Keratinocyte (primary cell): ENCODE measurements around the gene ABO. TPM values are rescaled to one million over a fixed set of nuclear protein-coding genes. Genes with fewer than 3 reads are reported as not detected.
"Not testable (repeated sequence)": the region's sequence is repeated elsewhere in the genome, so short reads cannot be mapped to it uniquely, and the experiment has no call there.

Source experiments
- DNase-seq: peaks from one replicate; pipeline ENCODE4 v3.0.0-alpha.2; 2011; ENCODE audit warnings: low read depth, missing footprints, low spot score
- FAIRE-seq: peaks from 2 replicates; lab custom pipeline; 2011; peaks lifted over from hg19 to GRCh38; lab: Jason Lieb, UNC
- H2AFZ ChIP-seq: 2 replicates; pipeline ENCODE4 v1.6.0; 2012; ENCODE audit warnings: low read length, control low read depth, inconsistent platforms; ENCODE audit not compliant: control insufficient read depth
- H3K27ac ChIP-seq: 2 replicates; pipeline ENCODE4 v1.5.1; 2011; ENCODE audit warnings: low read length; ENCODE audit not compliant: control insufficient read depth, insufficient read depth
- H3K27me3 ChIP-seq: 3 replicates; pipeline ENCODE4 v1.6.0; 2011; ENCODE audit warnings: low read length; ENCODE audit not compliant: control insufficient read depth, insufficient read depth; ENCODE audit errors: extremely low read depth
- H3K36me3 ChIP-seq, 2 experiments: 2 replicates in 1 of 2; 3 replicates in 1 of 2; pipeline ENCODE4 v1.5.1; 2011; ENCODE audit warnings: low read length in 2 of 2, mild to moderate bottlenecking in 1 of 2; ENCODE audit not compliant: control insufficient read depth in 2 of 2, insufficient read depth in 2 of 2; ENCODE audit errors: extremely low read depth in 1 of 2
- H3K4me1 ChIP-seq: 3 replicates; pipeline ENCODE4 v1.5.1; 2011; ENCODE audit warnings: low read length; ENCODE audit not compliant: control insufficient read depth, insufficient read depth; ENCODE audit errors: extremely low read depth
- H3K4me2 ChIP-seq: 3 replicates; pipeline ENCODE4 v1.6.0; 2011; ENCODE audit warnings: low read depth, low read length; ENCODE audit not compliant: control insufficient read depth, insufficient read depth; ENCODE audit errors: extremely low read depth
- H3K4me3 ChIP-seq, 3 experiments: fragments of 200-600 bp in 1 of 3; sonication (generic) in 1 of 3; 2 replicates in 2 of 3; 3 replicates in 1 of 3; pipeline ENCODE4 v1.5.1; 2011 to 2016; ENCODE audit warnings: low read length in 3 of 3, mild to moderate bottlenecking in 3 of 3, control low read depth in 2 of 3, inconsistent platforms in 1 of 3, low read depth in 1 of 3, mixed read lengths in 1 of 3, mixed run types in 1 of 3, moderate library complexity in 1 of 3; ENCODE audit not compliant: control insufficient read depth in 2 of 3, insufficient read depth in 2 of 3; ENCODE audit errors: extremely low read depth in 1 of 3
- H3K79me2 ChIP-seq: 2 replicates; pipeline ENCODE4 v1.6.0; 2012; ENCODE audit warnings: low read length; ENCODE audit not compliant: control insufficient read depth, insufficient read depth
- H3K9ac ChIP-seq: 3 replicates; pipeline ENCODE4 v1.6.0; 2011; ENCODE audit warnings: low read length; ENCODE audit not compliant: control insufficient read depth, insufficient read depth; ENCODE audit errors: extremely low read depth
- H3K9me1 ChIP-seq: 3 replicates; pipeline ENCODE4 v1.6.0; 2011; ENCODE audit warnings: low read length; ENCODE audit not compliant: control insufficient read depth, insufficient read depth; ENCODE audit errors: extremely low read depth
- H3K9me3 ChIP-seq: 2 replicates; pipeline ENCODE4 v1.5.1; 2012; ENCODE audit warnings: low read depth, low read length; ENCODE audit not compliant: control insufficient read depth
- H4K20me1 ChIP-seq: 3 replicates; pipeline ENCODE4 v1.6.0; 2011; ENCODE audit warnings: low read length; ENCODE audit not compliant: control insufficient read depth, insufficient read depth; ENCODE audit errors: extremely low read depth
- CTCF ChIP-seq, 3 experiments: IDR thresholded peaks in 1 of 3; conservative IDR thresholded peaks in 1 of 3; optimal IDR thresholded peaks in 1 of 3; 2 replicates in 2 of 3; 3 replicates in 1 of 3; pipeline versions ENCODE3 to v1.5.1; 2011; ENCODE audit warnings: low read length in 3 of 3, mild to moderate bottlenecking in 3 of 3, moderate library complexity in 2 of 3, control low read depth in 1 of 3, inconsistent platforms in 1 of 3; ENCODE audit not compliant: insufficient read depth in 2 of 3; ENCODE audit errors: extremely low read depth in 1 of 3
- EZH2 ChIP-seq: IDR thresholded peaks from one replicate; pipeline ENCODE4 v1.6.1; 2012; ENCODE audit warnings: inconsistent platforms, mild to moderate bottlenecking, low read length, moderate library complexity
- dilution Hi-C: fragments of 300-500 bp; cut with MboI; formaldehyde crosslinking; loops from one replicate; pipeline ENCODE4 v1.7.0; 2020; ENCODE audit warnings: low sequenced_read_pairs; ENCODE audit not compliant: extremely low pct_ligation_motif_present
- polyA plus RNA-seq, 5 experiments: library from polyadenylated mRNA; depleted of rRNA in 3 of 5; stranded (reverse) in 3 of 5; stranded (forward) in 1 of 5; unstranded in 1 of 5; fragments of >200 nt; gene quantifications; 1 replicate in 1 of 5; 2 replicates in 3 of 5; 3 replicates in 1 of 5; pipeline versions ENCODE4 v1.2.1 to v1.2.3, GENCODE V29; 2011 to 2012; ENCODE audit warnings: missing spikeins in 2 of 5, low read depth in 1 of 5, low replicate concordance in 1 of 5

The ABO gene
- polyA plus RNA-seq, 1 donor (not counting 4 experiments of a cell fraction or from before 2014, with no cell fraction given), result not detected

GRCh38 chr9:133230093-133230492 is 44.9 kb downstream of the ABO start:
- Histone ChIP-seq H3K4me3 (no peak overlapping the region), H3K27me3 (no peaks in the 10 kb centered on the region), H3K79me2 (no peaks in the 10 kb centered on the region), H3K9me3 (no peaks in the 10 kb centered on the region), H3K36me3 (no peaks in the 10 kb centered on the region), H2AFZ (no peak overlapping the region), H3K27ac (no peak overlapping the region), H3K9me1 (no peaks in the 10 kb centered on the region), H3K4me1 (no peaks in the 10 kb centered on the region), H3K4me2 (no peak overlapping the region), H4K20me1 (no peaks in the 10 kb centered on the region), H3K9ac (no peak overlapping the region)
- TF ChIP-seq EZH2 (no peak), CTCF (optimal IDR thresholded peaks at IDR 0.05 in 1 of 3, IDR thresholded peaks at IDR 0.05 in 1 of 3, conservative IDR thresholded peaks at IDR 0.05 in 1 of 3; ENCODE audit: extremely low read depth in 1 of 3, insufficient read depth in 2 of 3, low read length in 3 of 3) (no peak)
- FAIRE-seq (no peak), DNase-seq (no peak)
- dilution Hi-C loops, result no loop called here

- H3K27ac ChIP-seq, H4K20me1 ChIP-seq, DNase-seq, H3K9ac ChIP-seq, H3K4me3 ChIP-seq, H3K4me2 ChIP-seq, FAIRE-seq, H3K9me3 ChIP-seq, H3K79me2 ChIP-seq, H3K9me1 ChIP-seq, H3K27me3 ChIP-seq, dilution Hi-C loops, H2AFZ ChIP-seq, H3K4me1 ChIP-seq, H3K36me3 ChIP-seq: not testable (repeated sequence)
Measured at GRCh38 chr9:133228474-133229193, 46.4 kb downstream of the ABO start.

- FAIRE-seq, H4K20me1 ChIP-seq, H3K79me2 ChIP-seq, H3K4me2 ChIP-seq, DNase-seq, H3K27me3 ChIP-seq, H3K4me1 ChIP-seq, H3K36me3 ChIP-seq, H3K9ac ChIP-seq, H3K4me3 ChIP-seq, H3K9me3 ChIP-seq, H3K27ac ChIP-seq, H3K9me1 ChIP-seq, H2AFZ ChIP-seq, dilution Hi-C loops: not testable (repeated sequence)
Measured at GRCh38 chr9:133227996-133228395, 47.0 kb downstream of the ABO start.
